DND-41 (cell line): ENCODE results near the gene PCDH12.

Experiments used
- CTCF ChIP-seq: IDR thresholded peaks from 2 replicates; pipeline ENCODE4 v1.5.1; 2012; ENCODE audit warnings: borderline replicate concordance, low read length, moderate library complexity, mild to moderate bottlenecking; ENCODE audit not compliant: poor library complexity, severe bottlenecking; ENCODE audit errors: extremely low read depth
- EZH2 ChIP-seq: IDR thresholded peaks from 3 replicates; pipeline ENCODE4 v1.6.1; 2012; ENCODE audit warnings: borderline replicate concordance, low read depth, mild to moderate bottlenecking, moderate library complexity, low read length, inconsistent platforms; ENCODE audit not compliant: severe bottlenecking

- TF ChIP-seq CTCF (peak; percentile 60), EZH2 (no peak)
These were observed 42.9 kb upstream of the PCDH12 start for GRCh38 chr5:142000704-142001484.
